HG02943 (cell line): ENCODE measurements around the gene ANGEL2.
A peak's percentile ranks its signal among the peaks of the same experiment; 100 is the strongest.
"Not testable (repeated sequence)": the region's sequence is repeated elsewhere in the genome, so short reads cannot be mapped to it uniquely, and the experiment has no call there.

ENCODE experiments used
- ATAC-seq: cut with Tn5 transposase; IDR thresholded peaks from one replicate; pipeline ENCODE4 v1.9.1; 2021; ENCODE audit warnings: mild to moderate bottlenecking, low read depth, moderate library complexity; ENCODE audit not compliant: unreplicated experiment

The ANGEL2 gene

GRCh38 chr1:213015099-213016050, at the start of gene ANGEL2:
Gene ANGEL2, minus strand, starts transcription at chr1:213015867. Its CDS starts 196 bp downstream, at chr1:213015671.
- peak; percentile 97 for ATAC-seq

DNA sequence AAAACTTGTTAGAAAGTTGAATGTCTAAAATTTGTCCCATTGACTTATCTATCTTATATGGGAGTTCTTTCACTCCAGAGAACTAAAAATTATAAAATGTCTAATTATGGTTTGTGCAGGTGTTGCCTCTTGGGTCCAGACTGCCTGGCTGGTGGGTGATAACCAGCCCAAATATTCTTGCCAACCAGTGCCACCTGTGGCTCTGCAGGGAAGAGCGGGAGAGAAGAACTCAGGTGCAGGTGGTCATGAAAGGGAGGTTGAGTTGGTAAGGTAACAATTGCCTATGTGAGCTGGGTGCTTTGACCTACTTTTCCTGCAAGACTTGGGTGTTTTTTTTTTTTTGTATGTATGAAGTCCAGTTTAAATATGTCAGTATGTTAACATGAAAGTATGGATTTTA, 45.6 kb upstream of the ANGEL2 start:
- no peak for ATAC-seq

DNA sequence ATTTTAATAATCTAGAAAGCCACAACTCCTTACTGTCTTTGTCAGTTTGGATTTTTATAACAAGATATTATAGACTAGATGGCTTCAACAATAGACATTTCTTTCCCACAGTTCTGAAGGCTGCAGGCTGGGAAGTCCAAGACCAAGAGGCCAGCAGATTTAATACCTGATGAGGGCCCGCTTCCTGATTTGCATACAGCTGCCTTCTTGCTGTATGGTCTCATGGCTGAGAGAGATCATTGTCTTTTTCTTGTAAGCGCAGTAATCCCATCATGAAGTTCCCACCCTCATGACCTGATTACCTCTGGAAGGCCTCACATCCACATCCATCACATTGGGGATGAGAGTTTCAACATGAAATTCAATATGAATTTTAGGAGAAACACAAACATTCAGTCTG, 45.2 kb upstream of the ANGEL2 start:
- ATAC-seq, result no peak

- no peak for ATAC-seq
These were observed 41.8 kb upstream of the ANGEL2 start for GRCh38 chr1:213057264-213058059.

- ATAC-seq, result no peak
These were observed 40.1 kb upstream of the ANGEL2 start for GRCh38 chr1:213055767-213056166.

DNA sequence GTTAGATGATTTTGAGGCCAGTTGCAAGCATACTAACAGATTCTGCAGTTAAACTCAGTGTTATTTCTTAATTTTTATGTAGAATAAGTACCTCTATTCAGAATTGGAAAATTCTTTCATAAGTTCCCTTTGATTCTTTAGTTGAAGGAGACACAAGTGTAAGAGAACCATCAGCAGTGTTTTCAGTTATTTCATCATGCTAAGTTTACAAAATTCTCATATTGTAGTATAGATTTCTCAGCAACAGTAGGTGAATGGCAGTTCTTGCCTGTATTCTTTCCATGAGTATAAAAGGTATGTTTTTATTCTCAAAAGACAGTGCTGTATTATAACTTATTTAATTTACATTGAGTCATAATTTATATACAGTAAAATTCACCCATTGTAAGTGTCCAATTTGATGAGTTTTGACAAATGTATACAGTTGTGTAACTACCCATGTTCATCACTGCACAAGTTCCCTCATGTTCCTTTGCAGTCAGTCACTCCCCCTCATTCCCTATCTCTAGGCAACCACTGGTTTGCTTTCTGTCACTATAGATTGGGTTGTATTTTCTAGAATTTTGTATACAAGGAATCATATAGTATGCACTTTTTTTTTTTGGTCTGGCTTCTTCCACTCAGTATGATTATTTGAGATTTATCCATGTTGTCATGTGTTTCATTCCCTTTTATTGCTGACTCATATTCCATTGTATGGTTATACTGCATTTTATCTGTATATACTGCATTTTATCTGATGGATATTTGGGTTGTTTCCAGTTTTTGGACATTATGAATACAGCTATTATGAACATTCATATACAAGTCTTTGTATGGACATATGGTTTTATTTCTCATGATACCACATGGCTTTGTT, 39.3 kb upstream of the ANGEL2 start:
- ATAC-seq, result no peak

DNA sequence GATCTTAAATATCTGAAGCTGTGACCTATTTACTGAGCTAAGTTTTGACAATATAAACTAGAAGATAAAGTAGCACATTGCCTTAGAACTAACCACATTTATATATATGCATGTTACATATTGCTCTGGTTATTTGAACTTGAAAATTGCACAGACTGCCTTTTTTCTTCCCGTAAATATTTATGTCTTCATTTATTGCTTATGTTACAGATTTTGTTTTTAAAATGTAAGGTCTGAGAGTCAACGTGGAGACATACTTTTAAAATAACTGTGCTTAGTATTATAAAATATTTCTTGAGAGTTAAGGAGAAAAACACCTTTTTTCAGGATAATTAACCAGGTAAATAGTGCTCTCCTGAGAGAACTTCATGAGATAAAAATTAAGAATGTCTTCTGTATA, 38.5 kb upstream of the ANGEL2 start:
- no peak for ATAC-seq

GRCh38 chr1:213053455-213053854, 37.8 kb upstream of the ANGEL2 start:
- no peak for ATAC-seq

- no peak for ATAC-seq
These were observed 36.2 kb upstream of the ANGEL2 start for GRCh38 chr1:213051881-213052202.

GRCh38 chr1:213051127-213051880, 35.6 kb upstream of the ANGEL2 start, which contains the start of gene RPS6KC1:
Gene RPS6KC1, plus strand, starts transcription at chr1:213051241. Its CDS starts 164 bp downstream, at chr1:213051405.
- peak; percentile 98 for ATAC-seq

DNA sequence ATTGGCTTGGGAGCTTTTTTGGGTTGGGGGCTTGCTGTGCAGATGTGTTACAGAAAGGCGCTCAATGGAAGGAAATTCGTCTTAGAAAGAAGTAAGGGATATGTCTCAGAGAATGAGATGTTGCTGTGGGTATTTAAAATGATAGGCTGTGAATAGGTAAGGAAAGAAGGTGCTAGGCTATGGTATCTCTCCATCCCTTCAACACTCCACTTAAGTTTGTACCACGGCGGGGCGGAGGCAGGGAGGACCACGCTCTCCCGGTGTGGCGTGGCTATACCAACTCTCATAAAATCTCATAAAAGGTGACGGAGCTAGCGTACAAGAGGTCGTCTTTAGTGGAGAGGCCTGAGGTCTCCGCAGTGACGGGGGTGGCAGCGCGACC, 35.1 kb upstream of the ANGEL2 start:
- ATAC-seq, result peak; percentile 16

DNA sequence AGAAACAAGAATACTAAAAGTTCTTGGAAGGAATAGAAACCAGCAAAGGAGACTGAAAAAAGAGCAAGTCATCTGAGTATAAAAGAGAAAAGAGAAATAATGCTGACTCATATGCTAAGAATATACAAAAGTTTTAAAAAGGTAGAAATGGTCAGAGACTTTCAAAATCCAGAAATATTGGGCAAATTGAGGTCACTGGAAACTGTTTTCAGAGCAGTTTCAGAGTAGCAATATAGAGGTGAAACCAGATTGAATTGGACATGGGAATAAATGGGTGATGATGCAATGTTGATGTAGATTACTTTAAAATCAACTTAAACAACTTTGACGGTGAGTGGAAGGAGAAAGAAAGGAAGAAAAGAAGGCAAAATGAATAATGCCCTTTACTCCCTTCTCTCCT, 33.6 kb upstream of the ANGEL2 start:
- ATAC-seq, result no peak

DNA sequence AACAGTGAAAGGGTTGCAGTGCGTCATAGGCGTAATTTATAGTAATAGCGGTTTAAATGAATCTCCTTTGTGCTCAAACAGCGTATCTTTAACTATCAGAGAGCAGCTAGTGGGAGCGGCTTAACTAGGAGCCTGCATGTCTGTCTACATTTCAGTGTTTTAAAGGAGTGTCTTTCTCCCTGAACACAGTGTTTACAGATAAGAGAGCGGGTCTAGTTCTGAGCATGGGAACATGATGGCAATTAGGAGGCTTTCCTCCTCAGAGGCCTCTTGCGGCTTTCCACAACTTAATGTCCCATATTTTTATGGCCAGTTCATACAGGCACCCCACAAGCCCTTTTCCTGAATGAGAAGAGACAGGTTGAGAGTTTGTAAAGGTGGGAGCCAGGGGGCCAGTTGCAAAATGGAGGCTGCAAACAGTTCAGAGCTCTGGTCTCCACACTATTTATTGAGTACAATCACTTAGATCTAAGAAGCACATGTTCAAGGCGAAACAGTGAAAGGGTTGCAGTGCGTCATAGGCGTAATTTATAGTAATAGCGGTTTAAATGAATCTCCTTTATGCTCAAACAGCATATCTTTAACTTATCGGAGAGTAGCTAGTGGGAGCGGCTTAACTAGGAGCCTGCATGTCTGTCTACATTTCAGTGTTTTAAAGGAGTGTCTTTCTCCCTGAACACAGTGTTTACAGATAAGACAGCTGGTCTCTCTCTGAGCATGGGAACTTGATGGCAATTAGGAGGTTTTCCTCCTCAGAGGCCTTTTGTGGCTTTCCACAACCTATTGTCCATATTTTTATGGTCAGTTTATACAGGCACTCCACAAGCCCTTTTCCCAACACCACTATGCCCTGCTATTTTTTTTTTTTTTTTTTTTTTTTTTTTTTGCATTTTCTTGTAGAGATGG, 29.9 kb upstream of the ANGEL2 start:
- ATAC-seq, result not testable (repeated sequence)

GRCh38 chr1:213041443-213041842, 25.8 kb upstream of the ANGEL2 start:
- ATAC-seq, result no peak

DNA sequence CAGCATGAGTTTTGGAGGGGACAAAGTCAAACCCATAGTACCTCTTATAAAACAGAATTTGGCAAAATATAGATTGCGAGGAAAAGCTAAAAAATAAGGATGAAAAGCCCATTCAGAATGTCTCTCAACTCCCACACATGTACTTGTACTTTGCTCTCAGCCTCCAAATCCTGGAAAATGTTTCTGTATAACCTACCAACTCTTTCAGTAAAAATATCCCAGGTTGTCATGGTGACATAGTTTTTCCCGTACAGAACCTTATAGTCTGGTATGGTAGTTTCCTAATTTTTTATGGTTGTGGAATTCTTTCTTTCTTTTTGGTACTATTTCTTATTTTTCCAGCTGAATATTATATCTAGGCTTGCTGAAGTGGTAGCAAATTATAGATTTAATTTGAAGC, 19.9 kb upstream of the ANGEL2 start:
- ATAC-seq, result no peak

DNA sequence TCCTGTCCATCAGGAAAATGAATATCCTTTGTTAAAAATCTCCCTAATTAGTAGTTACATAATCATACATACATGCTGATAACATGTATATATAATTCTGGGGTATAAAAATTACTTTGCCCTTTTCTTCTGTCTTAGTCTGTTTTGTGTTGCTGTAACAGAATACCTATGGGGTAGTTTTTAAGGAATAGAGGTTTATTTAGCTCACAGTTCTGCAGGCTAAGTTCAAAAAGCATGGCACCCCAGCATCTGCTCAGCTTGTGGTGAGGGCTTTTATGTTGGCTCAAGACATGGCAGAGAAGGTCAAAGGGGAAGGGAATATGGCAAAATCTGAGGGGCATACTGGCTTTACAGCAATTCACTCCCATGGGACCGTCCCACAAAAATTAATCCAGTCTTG, 19.0 kb upstream of the ANGEL2 start:
- ATAC-seq, result no peak

- ATAC-seq, result no peak
These were observed 17.0 kb upstream of the ANGEL2 start for GRCh38 chr1:213032651-213033050.

DNA sequence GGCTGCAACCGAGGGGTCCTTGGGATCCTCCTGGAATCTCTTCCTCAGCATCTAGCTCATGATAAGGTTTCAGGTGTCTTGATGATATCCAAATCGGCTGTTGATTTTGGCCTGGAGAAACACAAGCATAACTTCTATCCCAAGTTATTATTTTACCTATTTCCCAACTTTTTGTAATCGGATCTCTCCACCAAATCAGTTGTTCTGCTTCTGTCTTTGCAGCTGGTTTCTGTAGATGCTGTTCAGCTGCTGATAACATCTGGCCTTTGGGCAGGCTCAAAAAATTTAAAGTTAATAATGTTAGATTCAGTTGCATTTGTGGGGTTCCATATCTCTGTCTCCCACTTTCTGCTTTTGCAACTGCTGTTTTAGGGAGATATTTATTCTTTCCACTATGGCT, 11.4 kb upstream of the ANGEL2 start:
- not testable (repeated sequence) for ATAC-seq

- ATAC-seq, result no peak
These were observed 4.3 kb upstream of the ANGEL2 start for GRCh38 chr1:213020016-213020415.
